SK-N-DZ (cell line): ENCODE measurements around the gene MECP2.

Experiments
- DNase-seq: peaks from one replicate; pipeline ENCODE4 v3.0.0-alpha.2; 2015; ENCODE audit warnings: low spot score

The MECP2 gene

DNA sequence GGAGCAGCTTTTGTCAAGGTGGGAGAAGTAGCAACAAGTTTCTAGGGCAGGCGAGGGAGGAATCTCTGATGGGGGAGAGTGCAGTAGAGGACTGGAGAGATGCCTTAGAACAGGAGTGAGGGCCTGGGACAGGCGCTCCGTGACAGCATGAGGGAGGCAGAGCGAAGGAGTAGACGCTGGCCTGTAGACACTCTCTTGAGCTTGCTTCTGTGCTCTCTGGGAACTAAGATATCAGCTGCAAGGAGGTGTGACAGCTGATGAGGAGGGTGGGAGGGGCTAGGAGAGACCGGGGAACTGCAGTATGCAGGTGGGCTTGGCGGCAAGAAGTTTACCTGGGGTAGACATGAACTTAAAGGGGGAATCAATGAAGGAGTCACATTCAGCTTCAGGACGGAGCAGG lies 35.7 kb downstream of the MECP2 start:
- DNase-seq, result no peak

DNA sequence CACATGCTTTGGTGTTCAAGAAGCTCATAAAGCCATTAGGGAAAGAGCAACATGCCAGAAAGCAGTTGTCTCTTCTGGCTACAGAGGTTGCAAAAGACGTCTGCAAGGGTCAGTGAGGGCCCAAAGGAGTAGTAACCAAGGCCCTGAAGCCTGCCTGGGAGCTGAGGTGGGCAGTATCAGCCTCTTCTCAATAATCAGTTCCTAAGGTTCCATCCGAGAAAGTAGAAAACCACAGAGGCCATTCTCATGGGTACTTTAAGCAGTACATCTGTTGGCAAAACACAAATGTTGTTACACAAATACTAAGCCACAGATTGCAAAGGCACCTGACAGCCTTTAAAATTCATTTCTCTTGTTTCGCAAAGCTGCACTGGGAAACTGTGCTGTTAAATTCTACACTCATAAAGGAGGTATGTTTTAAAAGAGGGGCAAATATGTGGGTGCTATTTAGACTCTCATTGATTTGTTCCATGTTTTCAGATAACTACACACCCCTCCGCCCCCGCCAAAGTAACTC lies 37.7 kb downstream of the MECP2 start:
- no peak for DNase-seq

- DNase-seq, result no peak
Measured at GRCh38 chrX:154059231-154059630, 38.3 kb downstream of the MECP2 start.

- DNase-seq, result no peak
Measured at GRCh38 chrX:154058214-154058997, 39.1 kb downstream of the MECP2 start.

DNA sequence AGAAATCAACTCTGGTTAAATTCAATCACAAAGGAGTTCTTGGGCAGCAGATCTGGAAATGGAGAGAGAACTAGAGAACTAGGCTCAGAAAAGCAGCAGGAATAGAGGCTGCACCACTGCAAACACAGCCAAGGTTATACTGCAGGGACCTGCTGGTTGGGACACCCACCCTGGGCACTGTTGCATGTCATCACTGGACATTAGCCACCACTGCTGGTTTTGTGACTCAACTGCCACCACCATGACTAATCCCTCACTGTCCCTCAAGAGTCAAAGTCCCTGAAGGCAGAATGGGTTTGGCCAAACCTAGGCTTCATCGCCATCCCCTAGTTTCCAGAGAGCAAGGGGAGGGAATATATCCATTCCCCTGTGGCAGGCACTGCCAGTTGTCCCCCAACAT lies 39.7 kb downstream of the MECP2 start:
- DNase-seq, result no peak

GRCh38 chrX:154056770-154057241 lies 40.7 kb downstream of the MECP2 start:
- DNase-seq, result no peak

- DNase-seq, result peak; percentile 42
Measured at GRCh38 chrX:154051201-154051810, 46.2 kb downstream of the MECP2 start.

DNA sequence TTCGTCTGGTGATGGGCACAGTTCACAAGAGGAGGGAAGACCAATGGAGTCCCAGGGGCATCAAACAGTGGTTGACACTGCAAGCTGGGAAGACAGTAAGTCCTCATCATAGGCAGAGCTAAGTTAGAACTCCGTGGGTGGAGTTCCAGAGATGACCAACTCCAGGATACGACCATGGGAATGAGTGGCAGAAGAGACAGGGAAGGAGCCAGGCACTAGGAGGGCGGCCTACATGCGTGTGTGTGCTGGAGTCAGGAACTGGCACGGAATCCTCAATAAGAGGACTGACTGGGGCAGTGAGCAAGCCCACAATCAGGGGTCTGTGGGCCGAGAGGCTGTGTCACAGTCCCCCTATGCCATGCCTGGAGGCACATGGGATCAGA lies 47.4 kb downstream of the MECP2 start:
- no peak for DNase-seq

DNA sequence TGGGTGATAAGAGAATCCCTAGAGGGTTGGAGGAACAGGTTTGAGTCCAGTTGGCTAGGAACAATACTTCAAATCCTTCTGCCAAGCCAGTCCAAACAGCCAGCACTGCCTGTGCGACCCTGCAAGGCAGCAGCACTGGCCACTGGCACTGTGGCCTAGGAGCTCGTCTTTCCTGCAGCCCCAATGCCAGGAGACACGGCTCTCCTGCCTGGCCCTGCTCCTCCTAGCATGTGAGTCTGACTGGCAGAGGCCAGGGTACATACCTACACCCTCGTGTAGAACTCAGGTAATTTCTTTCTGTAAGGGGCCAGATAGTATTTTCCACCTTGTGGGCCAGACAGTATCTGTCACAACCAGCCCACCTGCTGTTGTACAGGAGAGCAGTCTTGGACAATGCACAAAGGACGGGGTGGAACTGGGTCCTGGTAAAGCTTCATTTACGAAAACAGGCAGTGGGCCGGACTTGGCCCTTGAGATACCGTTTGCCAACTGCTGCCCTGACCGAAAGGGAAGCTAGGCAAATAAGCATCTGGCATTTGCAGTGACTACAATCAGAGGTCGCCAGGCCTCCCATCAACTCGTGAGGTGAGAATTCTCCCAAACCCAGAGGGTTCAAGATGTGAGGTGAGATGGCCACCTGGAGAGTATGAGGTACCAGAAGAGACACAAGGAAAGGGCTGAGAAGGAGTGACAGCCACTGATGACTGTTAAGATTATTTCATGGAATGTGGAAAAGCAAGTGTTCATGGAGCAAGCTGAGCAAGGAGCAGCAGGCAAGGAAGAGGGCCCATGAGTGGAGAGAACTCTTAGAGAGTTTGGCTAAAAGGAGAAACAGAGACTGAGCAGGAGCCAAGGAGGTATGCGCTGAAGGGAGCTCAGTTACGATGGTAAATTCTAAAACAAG lies 48.1 kb downstream of the MECP2 start:
- DNase-seq, result no peak

DNA sequence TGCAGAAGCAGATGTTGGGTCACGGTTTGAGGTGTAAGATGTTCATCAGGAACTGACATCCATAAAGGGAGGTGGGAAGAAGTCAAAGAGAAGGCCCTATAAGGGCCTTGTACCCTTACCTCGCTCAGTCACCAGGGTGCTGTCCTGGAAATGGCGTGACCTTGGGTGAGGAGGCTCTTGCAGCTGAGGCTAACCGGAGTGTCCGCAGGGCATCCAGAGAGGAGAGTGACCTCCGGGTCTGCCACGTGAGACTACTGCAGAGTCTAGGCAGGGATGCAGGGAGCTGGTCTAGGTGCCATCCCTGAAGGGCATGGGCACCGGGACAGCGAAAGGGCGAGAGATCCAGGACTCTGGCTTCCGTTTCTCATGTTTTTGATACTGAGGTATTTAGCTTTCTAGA lies 49.1 kb downstream of the MECP2 start:
- DNase-seq, result no peak

DNA sequence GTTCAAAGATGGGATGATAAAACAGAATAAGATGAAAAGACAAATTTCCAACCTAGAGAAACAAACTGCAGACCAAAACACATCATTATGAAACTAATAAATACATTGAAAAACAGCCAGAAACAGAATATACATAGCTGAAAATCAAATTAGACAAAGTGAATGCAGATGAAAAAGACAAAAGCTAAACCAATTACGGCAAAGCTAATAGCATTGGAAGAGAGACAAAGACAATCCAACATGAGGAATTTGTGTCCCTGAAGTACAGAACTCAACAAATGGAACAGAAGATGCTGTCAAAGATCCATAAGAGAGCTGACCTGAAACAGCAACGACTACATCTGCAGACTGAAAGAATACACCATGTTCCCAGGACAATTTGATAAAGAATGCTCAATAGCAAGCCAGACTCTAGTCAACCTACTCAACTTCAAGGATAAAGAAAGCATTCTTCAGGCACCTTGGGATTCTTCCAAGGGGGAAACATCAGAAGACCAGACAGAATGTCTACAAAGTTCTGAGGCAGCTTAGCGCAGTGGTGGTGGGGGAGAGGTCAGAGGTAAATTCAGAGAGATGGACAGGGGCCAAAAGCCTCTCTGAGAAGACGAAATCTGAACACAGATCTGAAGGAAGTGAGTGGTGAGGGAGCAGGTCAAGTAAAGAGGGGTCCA lies 50.4 kb downstream of the MECP2 start:
- no peak for DNase-seq

- no peak for DNase-seq
Measured at GRCh38 chrX:154046031-154046781, 51.3 kb downstream of the MECP2 start.

GRCh38 chrX:154044091-154044490 lies 53.4 kb downstream of the MECP2 start:
- no peak for DNase-seq

DNA sequence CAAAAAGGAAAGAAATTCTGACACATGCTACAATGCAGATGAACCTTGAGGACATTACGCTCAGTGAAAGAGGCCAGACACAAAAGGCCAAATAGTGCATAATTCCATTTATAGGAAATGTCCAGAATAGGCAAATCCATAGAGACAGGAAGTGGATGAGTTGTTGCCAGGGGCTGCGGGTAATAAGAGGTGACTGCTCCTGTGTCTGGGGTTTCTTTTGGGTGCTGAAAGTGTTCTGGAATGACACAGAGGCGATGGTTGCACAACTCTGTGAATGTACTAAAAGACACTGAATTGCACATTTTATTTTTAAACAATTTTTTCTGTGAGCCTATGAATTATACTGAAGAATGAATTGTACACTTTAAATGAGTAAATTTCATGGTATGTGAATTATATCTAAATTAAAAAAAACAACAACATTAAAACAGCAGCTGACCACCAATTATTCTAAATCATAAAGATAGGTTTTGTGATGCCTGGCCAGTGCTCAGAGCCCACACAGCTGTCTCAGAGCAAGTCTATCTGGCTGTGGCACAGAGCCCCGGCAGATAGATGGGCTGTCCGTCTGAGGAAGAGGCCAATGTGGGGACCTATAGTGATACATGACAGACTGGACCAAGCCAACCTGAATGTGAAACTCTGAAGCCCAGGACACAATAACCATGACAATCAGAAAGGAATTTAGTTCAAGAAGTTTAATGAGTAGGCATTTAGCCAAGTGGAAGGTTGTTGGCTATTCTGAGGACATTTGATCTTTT lies 54.3 kb downstream of the MECP2 start:
- no peak for DNase-seq

GRCh38 chrX:154040863-154041262 lies 56.7 kb downstream of the MECP2 start:
- no peak for DNase-seq

DNA sequence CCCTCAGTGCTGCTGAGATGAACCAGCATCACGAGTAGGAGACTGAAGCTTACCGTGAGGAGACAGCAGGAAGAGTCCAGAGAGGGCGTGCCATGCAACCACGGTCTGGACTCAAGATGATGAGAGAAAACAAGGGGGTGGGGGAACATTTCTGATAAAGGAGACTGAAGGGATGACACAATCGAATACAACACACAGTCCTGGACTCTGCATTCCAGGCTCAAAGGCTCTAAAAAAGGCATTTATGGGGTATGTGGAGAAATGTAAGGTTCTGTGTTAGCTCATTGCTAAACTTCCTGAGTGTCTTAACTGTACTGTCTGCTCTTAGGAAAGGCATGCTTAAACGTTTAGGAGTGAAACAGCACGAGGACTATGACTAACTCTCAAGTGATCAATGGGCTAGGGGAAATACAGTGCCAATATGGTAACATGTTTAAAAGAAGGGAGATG lies 57.2 kb downstream of the MECP2 start:
- DNase-seq, result no peak

- DNase-seq, result no peak
Measured at GRCh38 chrX:154039577-154039976, 57.9 kb downstream of the MECP2 start.

DNA sequence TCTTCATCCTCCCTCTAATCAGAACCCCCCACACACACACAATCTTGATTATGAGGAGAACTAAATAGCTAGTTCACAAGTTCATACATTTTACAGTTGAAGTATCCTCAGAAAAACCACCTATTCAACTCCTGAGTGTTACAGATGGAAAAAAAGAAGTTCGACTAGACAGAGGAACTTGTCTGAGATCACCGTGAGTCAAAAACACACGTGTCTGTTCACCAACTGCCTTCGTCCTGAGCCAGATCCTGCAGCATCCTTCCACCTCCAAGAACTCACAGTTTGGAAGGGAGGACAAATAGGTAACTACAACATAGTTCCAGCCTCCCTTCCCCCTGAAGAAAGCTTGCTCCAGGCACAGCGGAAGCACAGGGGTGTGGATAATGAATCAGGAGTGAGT lies 58.9 kb downstream of the MECP2 start:
- DNase-seq, result no peak

DNA sequence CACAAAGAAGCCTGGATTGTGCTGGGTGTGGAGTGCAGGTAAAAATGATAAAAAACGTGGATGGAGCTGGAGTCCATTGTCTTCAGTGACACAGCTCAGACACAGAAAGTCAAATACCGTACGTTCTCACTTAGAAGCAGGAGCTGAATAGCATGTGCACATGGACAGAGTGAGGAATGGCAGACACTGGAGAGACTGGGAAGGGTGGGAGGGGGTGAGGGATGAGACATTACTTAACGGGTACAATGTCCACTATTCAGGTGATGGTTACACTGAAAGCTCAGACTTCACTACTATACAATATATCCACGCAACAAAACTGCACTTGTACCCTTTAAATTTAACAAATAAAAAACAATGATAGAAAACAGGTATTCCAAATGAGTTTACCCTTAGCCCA lies 59.8 kb downstream of the MECP2 start:
- no peak for DNase-seq

DNA sequence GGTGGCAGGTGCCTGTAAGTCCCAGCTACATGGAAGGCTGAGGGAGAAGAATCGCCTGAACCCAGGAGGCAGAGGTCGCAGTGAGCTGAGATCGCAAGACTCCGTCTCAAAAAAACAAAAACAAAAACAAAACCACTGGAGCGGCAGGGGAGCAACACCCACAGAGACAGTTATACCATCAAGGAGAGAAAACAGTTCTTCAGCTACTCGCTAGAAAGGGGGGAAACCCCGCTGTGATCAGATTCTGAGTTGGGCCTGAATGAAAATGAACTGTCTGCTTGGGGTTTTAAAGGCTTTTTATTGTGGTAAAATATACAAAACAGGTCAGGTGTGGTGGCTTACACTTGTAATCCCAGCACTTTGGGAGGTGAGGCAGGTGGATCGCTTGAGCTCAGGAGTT lies 61.0 kb downstream of the MECP2 start:
- no peak for DNase-seq
